Activated CD4-positive, alpha-beta T cell treated with anti-CD3 and anti-CD28 coated beads, Interleukin-2, amount 10 ng/mL, durations not matched to agents 24 days and 14 days (primary cell): ENCODE measurements around the gene XPNPEP2. TPM values are rescaled to one million over a fixed set of nuclear protein-coding genes. Genes with fewer than 3 reads are reported as not detected.
A peak's percentile ranks its signal among the peaks of the same experiment; 100 is the strongest.

Experiments used
- DNase-seq: peaks from one replicate; pipeline ENCODE4 v3.0.0; 2022
- H3K27ac Mint-ChIP-seq: one replicate; pipeline ENCODE4 v1.8.0; 2022; ENCODE audit warnings: mild to moderate bottlenecking, mixed read lengths
- H3K27me3 Mint-ChIP-seq: one replicate; pipeline ENCODE4 v1.8.0; 2022; ENCODE audit warnings: mixed read lengths
- H3K36me3 Mint-ChIP-seq: one replicate; pipeline ENCODE4 v1.8.0; 2022; ENCODE audit warnings: low read depth, mild to moderate bottlenecking, mixed read lengths
- H3K4me1 Mint-ChIP-seq: one replicate; pipeline ENCODE4 v1.8.0; 2021; ENCODE audit warnings: mixed read lengths
- H3K4me3 Mint-ChIP-seq: one replicate; pipeline ENCODE4 v1.8.0; 2022; ENCODE audit warnings: mild to moderate bottlenecking, moderate library complexity, mixed read lengths
- H3K9me3 Mint-ChIP-seq: one replicate; pipeline ENCODE4 v1.8.0; 2021; ENCODE audit warnings: mixed read lengths
- intact Hi-C: fragments of 100-400 bp; cut with micrococcal nuclease; formaldehyde crosslinking; loops from one replicate; pipeline ENCODE4 v1.15.1; 2023
- total RNA-seq: library from RNA; stranded (reverse); gene quantifications from 2 replicates; pipeline ENCODE4 v1.2.3, GENCODE V29; 2022

XPNPEP2 gene
- total RNA-seq, 1 donor from 2014 or later = 0.28 TPM

DNA sequence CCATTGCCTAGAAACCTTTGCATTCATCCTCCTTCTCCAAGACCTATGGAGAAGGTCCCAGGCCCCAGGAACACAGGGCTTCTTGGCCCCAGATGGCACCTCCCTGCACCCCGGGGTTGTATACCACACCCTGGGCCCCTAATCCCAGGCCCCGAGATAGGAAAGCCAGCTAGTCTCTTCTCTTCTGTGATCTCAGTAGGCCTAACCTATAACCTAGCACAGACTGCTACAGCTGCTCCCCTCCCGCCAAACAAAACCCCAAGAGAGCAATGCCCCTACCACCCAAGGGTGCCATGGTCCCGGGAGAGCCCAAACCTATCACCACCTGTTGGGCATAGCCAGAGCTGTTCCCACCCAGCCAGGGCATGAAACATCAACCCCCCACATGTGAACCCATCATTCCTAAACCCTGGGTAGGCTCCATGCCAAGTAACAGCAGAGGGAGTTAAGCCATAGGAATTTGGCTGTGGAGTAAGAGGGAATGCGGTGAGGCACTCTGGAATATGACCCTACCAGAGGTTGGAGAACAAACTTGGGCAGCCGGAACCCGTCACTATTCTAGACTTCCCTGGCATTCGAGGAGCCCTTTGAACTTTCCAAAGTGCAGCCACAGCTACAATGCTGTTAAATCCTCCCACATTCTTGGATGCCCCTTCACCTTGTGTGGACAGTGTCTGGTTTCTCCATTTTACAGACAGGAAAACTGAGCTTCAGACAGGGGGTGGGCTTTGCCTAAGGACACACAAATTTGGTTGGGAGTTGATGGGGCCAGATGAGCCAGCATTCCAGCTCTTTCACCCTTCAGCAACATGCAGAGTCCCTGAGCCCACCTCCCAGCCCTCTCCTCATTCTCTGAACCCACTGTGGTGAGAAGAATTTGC, 30.0 kb downstream of the XPNPEP2 start:
- intact Hi-C loops = loop anchor here (1.0 kb wide), 2 partner anchors 9 to 12 kb away; no protein-coding TSS in a partner anchor
- no peaks in the 10 kb centered on the region for H3K9me3 Mint-ChIP-seq
- H3K4me3 Mint-ChIP-seq = peak overlapping the region; percentile 48
- no peaks in the 10 kb centered on the region for H3K36me3 Mint-ChIP-seq
- peaks cover 43% of the 10 kb centered on the region for H3K4me1 Mint-ChIP-seq
- H3K27ac Mint-ChIP-seq = peak overlapping the region; percentile 90
- DNase-seq = no peak
- no peaks in the 10 kb centered on the region for H3K27me3 Mint-ChIP-seq

DNA sequence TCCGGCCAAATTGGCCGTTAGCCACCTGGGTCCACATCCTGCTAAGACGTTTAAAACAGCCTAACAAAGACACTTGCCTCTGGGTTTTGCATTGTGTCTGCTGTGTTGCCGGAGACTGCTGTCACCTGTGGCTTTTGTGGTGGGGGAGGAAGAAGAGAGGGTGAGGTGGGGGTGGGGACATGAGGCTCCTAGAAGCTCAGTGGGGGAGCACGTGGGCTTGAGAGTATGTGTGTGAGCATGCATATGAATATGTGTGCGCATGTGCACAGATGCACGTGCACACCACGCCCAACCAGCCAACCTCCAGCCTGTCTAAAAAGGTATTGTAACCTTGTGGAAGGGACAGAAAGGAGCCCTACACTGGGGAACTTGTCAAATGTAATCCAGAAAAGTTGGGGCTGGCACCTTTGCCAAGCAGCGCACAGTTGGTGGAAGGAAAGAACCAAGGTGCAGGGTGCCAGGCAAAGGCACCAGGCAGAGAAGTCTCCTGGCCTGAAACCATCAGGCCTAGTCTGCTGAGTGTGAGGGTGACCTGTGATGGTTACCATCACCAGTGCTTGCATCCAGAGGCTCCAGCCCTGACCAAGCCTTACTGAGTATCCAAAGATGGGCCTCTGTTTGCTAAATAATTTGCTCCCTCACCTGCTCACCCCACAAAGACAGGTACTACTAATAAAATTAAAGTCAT, 30.8 kb downstream of the XPNPEP2 start:
- Mint-ChIP-seq H3K36me3 (no peaks in the 10 kb centered on the region), H3K9me3 (no peaks in the 10 kb centered on the region), H3K27me3 (no peaks in the 10 kb centered on the region), H3K27ac (peak overlapping the region; percentile 90), H3K4me1 (peaks cover 50% of the 10 kb centered on the region), H3K4me3 (peak overlapping the region; percentile 45)
- peak; percentile 90 for DNase-seq
- intact Hi-C loops = loop anchor here (1.0 to 10.0 kb wide), 3 partner anchors 9 to 405 kb away; partner anchors contain the start of gene RAB33A

DNA sequence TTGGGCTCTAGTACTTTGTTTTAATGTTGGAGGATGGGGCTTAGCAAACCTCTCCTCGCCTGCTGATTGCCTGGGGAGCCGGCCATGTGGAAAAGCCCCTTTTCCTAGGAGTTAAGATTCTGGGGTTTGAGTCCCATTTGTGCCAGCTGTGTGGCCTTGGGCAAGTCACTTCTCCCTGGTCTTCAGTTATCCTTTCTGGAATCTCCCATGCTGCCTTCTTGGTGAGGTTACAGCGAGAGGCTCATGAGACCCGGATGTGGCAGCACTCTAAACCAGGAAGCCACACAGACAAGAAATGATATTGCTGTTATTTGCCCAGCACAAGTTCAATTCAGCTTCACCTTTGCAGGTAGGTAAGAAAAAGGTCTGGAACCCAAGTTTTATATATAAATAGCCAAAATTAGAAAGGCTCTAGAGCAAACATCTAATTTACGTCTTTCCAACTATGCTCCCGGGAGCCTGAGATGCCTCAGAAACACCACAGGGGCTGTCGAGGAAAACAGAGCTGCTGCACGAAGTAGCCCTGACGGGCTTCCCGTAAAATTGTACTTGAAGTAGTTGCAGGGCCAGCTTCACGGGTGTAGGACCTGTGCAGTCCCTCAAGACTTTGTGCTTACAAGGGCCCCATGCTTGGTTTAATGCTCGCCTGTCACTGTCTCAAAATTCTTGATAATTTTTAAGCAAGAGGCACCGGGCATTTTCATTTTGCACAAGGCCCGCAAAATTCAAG, 32.7 kb downstream of the XPNPEP2 start:
- Mint-ChIP-seq H3K27ac (peak overlapping the region; percentile 94), H3K4me3 (peak overlapping the region; percentile 58), H3K4me1 (peaks cover 55% of the 10 kb centered on the region), H3K9me3 (no peaks in the 10 kb centered on the region), H3K36me3 (no peaks in the 10 kb centered on the region), H3K27me3 (no peaks in the 10 kb centered on the region)
- intact Hi-C loops = loop anchor here (10.0 kb wide), 1 partner anchor 403 kb away; the partner anchor contains the start of gene RAB33A
- peak; percentile 79 for DNase-seq

- intact Hi-C loops = loop anchor here (10.0 kb wide), 1 partner anchor 402 kb away; the partner anchor contains the start of gene RAB33A
- Mint-ChIP-seq H3K27ac (peak overlapping the region; percentile 95), H3K27me3 (no peaks in the 10 kb centered on the region), H3K4me3 (peak overlapping the region; percentile 60), H3K4me1 (peaks cover 57% of the 10 kb centered on the region), H3K36me3 (no peaks in the 10 kb centered on the region), H3K9me3 (no peaks in the 10 kb centered on the region)
- peak; percentile 81 for DNase-seq
Measured at GRCh38 chrX:129772796-129773431, 34.1 kb downstream of the XPNPEP2 start.

- no peaks in the 10 kb centered on the region for H3K27me3 Mint-ChIP-seq
- H3K9me3 Mint-ChIP-seq = no peaks in the 10 kb centered on the region
- intact Hi-C loops = loop anchor here (10.0 kb wide), 1 partner anchor 401 kb away; the partner anchor contains the start of gene RAB33A
- peak overlapping the region; percentile 95 for H3K27ac Mint-ChIP-seq
- peaks cover 53% of the 10 kb centered on the region for H3K4me1 Mint-ChIP-seq
- peak overlapping the region; percentile 28 for H3K4me3 Mint-ChIP-seq
- no peaks in the 10 kb centered on the region for H3K36me3 Mint-ChIP-seq
- DNase-seq = peak; percentile 64
Measured at GRCh38 chrX:129773649-129774458, 35.1 kb downstream of the XPNPEP2 start.

- peak; percentile 91 for DNase-seq
- Mint-ChIP-seq H3K36me3 (peaks cover 17% of the 10 kb centered on the region), H3K27ac (peak overlapping the region; percentile 95), H3K4me1 (peaks cover 46% of the 10 kb centered on the region), H3K9me3 (peaks cover 4% of the 10 kb centered on the region), H3K27me3 (no peaks in the 10 kb centered on the region), H3K4me3 (peak overlapping the region; percentile 84)
- intact Hi-C loops = loop anchor here (10.0 kb wide), 1 partner anchor 397 kb away; the partner anchor contains the start of gene RAB33A
Measured at GRCh38 chrX:129777218-129778030, 38.6 kb downstream of the XPNPEP2 start.

GRCh38 chrX:129779086-129779672, 40.4 kb downstream of the XPNPEP2 start:
- Mint-ChIP-seq H3K4me3 (peak overlapping the region; percentile 90), H3K4me1 (peaks cover 50% of the 10 kb centered on the region), H3K9me3 (peaks cover 4% of the 10 kb centered on the region), H3K36me3 (peaks cover 32% of the 10 kb centered on the region), H3K27ac (peak overlapping the region; percentile 95), H3K27me3 (no peaks in the 10 kb centered on the region)
- intact Hi-C loops = loop anchor here (10.0 kb wide), 1 partner anchor 396 kb away; the partner anchor contains the start of gene RAB33A
- no peak for DNase-seq

DNA sequence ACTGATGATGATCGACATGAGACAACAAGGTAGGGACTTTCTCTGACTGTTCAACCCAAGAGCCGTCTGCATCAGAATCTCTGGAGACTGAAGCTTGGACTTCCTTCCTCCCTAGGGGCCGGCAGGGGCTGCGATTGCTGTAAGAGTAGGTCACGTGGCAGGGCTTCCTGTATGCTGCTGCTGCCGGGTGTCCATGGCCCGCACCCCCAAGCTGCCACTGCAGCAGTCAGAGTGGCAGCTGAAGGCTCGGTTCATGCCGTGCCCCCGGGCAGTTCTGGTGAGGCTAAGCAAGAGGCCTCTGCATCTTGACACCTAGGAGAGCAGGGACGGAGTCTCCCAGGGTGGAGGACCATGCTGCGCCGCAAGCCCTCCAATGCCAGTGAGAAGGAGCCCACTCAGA, 41.0 kb downstream of the XPNPEP2 start, which contains the start of gene SASH3:
TSS of gene SASH3 (plus strand) at position 203 of the 400 bp plus-strand sequence. CDS start at position 352, 149 bp downstream.
- Mint-ChIP-seq H3K4me1 (peaks cover 51% of the 10 kb centered on the region), H3K9me3 (peaks cover 4% of the 10 kb centered on the region), H3K36me3 (peaks cover 37% of the 10 kb centered on the region), H3K27ac (peak within 1 kb of the TSS; percentile 95), H3K4me3 (peak within 1 kb of the TSS; percentile 90), H3K27me3 (no peaks in the 10 kb centered on the region)
- peak; percentile 89 for DNase-seq
- intact Hi-C loops = loop anchor here (2.0 to 10.0 kb wide), 5 partner anchors 37 to 395 kb away; partner anchors contain the start of genes RAB33A, UTP14A and ZDHHC9

DNA sequence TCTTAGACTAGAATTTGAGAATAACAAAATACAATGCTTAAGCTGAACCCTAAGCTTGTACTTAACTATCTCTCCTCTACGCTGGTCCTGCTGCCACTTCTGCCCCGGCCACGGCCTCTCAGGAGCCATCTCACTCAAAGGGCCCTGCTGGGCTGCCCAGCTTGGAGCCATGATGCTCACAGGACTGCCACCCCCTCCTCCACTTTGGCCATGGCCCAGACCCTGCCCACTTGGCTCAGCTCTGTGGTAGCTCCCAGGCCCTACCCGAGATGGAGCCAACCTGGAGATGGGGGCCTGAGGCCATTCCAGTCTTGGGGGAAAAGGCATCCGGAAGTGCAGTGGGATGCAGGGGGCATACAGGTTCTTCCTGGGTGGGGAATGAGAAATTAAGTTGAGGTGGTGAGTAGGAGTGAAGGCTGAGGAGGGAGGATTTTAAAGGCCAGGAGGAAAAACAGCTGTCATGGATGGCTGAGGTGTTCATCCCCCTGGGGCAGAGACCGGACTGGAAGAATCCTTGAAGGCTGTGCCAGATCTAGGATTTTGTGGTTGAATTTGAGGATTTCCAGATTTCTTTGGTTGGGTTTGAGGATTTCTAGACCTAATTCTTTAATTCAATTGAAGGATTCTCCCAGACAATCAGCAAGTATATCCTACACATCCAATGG, 41.8 kb downstream of the XPNPEP2 start:
- peaks cover 49% of the 10 kb centered on the region for H3K4me1 Mint-ChIP-seq
- no peak for DNase-seq
- H3K27me3 Mint-ChIP-seq = no peaks in the 10 kb centered on the region
- H3K9me3 Mint-ChIP-seq = peaks cover 4% of the 10 kb centered on the region
- peak overlapping the region; percentile 95 for H3K27ac Mint-ChIP-seq
- peak overlapping the region; percentile 90 for H3K4me3 Mint-ChIP-seq
- peaks cover 43% of the 10 kb centered on the region for H3K36me3 Mint-ChIP-seq
- intact Hi-C loops = loop anchor here (1.0 to 5.0 kb wide), 6 partner anchors 11 to 127 kb away; partner anchors contain the start of genes UTP14A and ZDHHC9

DNA sequence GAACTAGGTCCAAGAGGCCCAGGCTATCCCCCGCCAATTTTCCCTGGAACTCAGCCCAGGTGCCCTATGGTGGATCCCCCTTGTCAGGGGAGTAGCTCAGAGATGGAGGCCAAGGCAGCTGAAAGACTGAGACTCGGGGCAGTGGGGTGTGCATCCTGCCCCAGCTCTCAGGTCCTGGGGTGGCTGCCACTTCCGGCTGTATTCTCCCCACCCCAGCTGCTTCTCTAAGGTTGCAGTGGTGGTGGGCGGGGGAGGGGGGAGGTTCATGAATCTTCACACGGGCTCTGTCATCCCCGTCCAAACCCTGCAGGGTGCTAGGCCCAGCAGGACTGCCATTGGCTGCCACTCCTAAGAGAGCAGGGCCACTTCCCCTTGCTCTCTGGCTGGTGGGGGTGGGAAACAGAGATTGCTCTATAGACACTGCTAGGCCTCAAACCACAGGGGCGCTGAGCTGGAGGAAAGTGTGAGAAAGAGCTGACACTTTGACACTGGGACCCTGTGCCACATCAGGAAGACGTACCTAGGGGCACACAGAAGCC, 42.4 kb downstream of the XPNPEP2 start:
- intact Hi-C loops = loop anchor here (1.0 to 5.0 kb wide), 6 partner anchors 12 to 126 kb away; partner anchors contain the start of genes UTP14A and ZDHHC9
- DNase-seq = peak; percentile 90
- Mint-ChIP-seq H3K4me1 (peaks cover 54% of the 10 kb centered on the region), H3K9me3 (peaks cover 4% of the 10 kb centered on the region), H3K27ac (peak overlapping the region; percentile 95), H3K36me3 (peaks cover 49% of the 10 kb centered on the region), H3K4me3 (peak overlapping the region; percentile 90), H3K27me3 (no peaks in the 10 kb centered on the region)
